Measurements from ENCODE around the gene KCNQ5. TPM values are rescaled to one million over a fixed set of nuclear protein-coding genes. Genes with fewer than 3 reads are reported as not detected.

Gene KCNQ5
- total and polyA plus RNA-seq, 2 donors (not counting 1 experiment from before 2014, with no cell fraction given): 0.74 to 4.6 TPM

- Histone ChIP-seq H3K4me2 (ENCODE audit: extremely low read depth, insufficient read depth, low read length) (no peak overlapping the region), H3K9me3 (ENCODE audit: control insufficient read depth, insufficient read depth, low read depth, low read length) (no peaks in the 10 kb centered on the region), H3K79me2 (ENCODE audit: control insufficient read depth, insufficient read depth, low read length) (no peaks in the 10 kb centered on the region), H3K27ac (ENCODE audit: insufficient read depth, low read length) (no peak overlapping the region), H4K20me1 (ENCODE audit: control insufficient read depth, extremely low read depth, insufficient read depth, low read length) (no peaks in the 10 kb centered on the region), H3K4me1 (ENCODE audit: control insufficient read depth, extremely low read depth, insufficient read depth, low read length) (no peaks in the 10 kb centered on the region), H3K9ac (ENCODE audit: insufficient read depth, low read length) (no peak overlapping the region), H3K27me3 (ENCODE audit: control insufficient read depth, insufficient read depth, low read length) (no peaks in the 10 kb centered on the region), H2AFZ (ENCODE audit: low read length) (no peak overlapping the region), H3K36me3 (ENCODE audit: control insufficient read depth, insufficient read depth, low read length) (no peaks in the 10 kb centered on the region), H3K4me3 (replicated peaks in 1 of 4; ENCODE audit: control extremely low read depth in 1 of 4, insufficient read depth in 1 of 4, low read depth in 3 of 4, low read length in 4 of 4) (no peak overlapping the region)
- no peak for TF ChIP-seq CTCF (conservative IDR thresholded peaks at IDR 0.05 in 1 of 2, IDR thresholded peaks at IDR 0.05 in 1 of 2; ENCODE audit: low read depth in 1 of 2, low read length in 2 of 2)
- no peak for TF ChIP-seq EZH2 (IDR thresholded peaks at IDR 0.05; ENCODE audit: low read length, missing control alignments)
- no peak for DNase-seq (ENCODE audit: low read depth in 2 of 2)
Observed at GRCh38 chr6:73116330-73116729, 494.5 kb downstream of the KCNQ5 start.

- Histone ChIP-seq H3K9me3 (ENCODE audit: control insufficient read depth, insufficient read depth, low read depth, low read length) (no peaks in the 10 kb centered on the region), H3K27ac (ENCODE audit: insufficient read depth, low read length) (no peak overlapping the region), H2AFZ (ENCODE audit: low read length) (no peak overlapping the region), H4K20me1 (ENCODE audit: control insufficient read depth, extremely low read depth, insufficient read depth, low read length) (no peaks in the 10 kb centered on the region), H3K4me1 (ENCODE audit: control insufficient read depth, extremely low read depth, insufficient read depth, low read length) (no peaks in the 10 kb centered on the region), H3K9ac (ENCODE audit: insufficient read depth, low read length) (no peak overlapping the region), H3K27me3 (ENCODE audit: control insufficient read depth, insufficient read depth, low read length) (no peaks in the 10 kb centered on the region), H3K79me2 (ENCODE audit: control insufficient read depth, insufficient read depth, low read length) (no peaks in the 10 kb centered on the region), H3K4me3 (replicated peaks in 1 of 4; ENCODE audit: control extremely low read depth in 1 of 4, insufficient read depth in 1 of 4, low read depth in 3 of 4, low read length in 4 of 4) (no peak overlapping the region), H3K4me2 (ENCODE audit: extremely low read depth, insufficient read depth, low read length) (no peak overlapping the region), H3K36me3 (ENCODE audit: control insufficient read depth, insufficient read depth, low read length) (no peaks in the 10 kb centered on the region)
- TF ChIP-seq CTCF (conservative IDR thresholded peaks at IDR 0.05 in 1 of 2, IDR thresholded peaks at IDR 0.05 in 1 of 2; ENCODE audit: low read depth in 1 of 2, low read length in 2 of 2) (peak in 1 of 2 donors; percentile 45), EZH2 (IDR thresholded peaks at IDR 0.05; ENCODE audit: low read length, missing control alignments) (no peak)
- peak; percentile 47 to 77 for DNase-seq (ENCODE audit: low read depth in 2 of 2)
Observed at GRCh38 chr6:73121421-73121993, 499.6 kb downstream of the KCNQ5 start.

GRCh38 chr6:73123632-73124329, 501.9 kb downstream of the KCNQ5 start:
- Histone ChIP-seq H3K27ac (ENCODE audit: insufficient read depth, low read length) (no peak overlapping the region), H3K9ac (ENCODE audit: insufficient read depth, low read length) (no peak overlapping the region), H4K20me1 (ENCODE audit: control insufficient read depth, extremely low read depth, insufficient read depth, low read length) (no peaks in the 10 kb centered on the region), H3K4me2 (ENCODE audit: extremely low read depth, insufficient read depth, low read length) (no peak overlapping the region), H3K27me3 (ENCODE audit: control insufficient read depth, insufficient read depth, low read length) (no peaks in the 10 kb centered on the region), H3K79me2 (ENCODE audit: control insufficient read depth, insufficient read depth, low read length) (no peaks in the 10 kb centered on the region), H3K9me3 (ENCODE audit: control insufficient read depth, insufficient read depth, low read depth, low read length) (no peaks in the 10 kb centered on the region), H3K36me3 (ENCODE audit: control insufficient read depth, insufficient read depth, low read length) (no peaks in the 10 kb centered on the region), H3K4me1 (ENCODE audit: control insufficient read depth, extremely low read depth, insufficient read depth, low read length) (no peaks in the 10 kb centered on the region), H2AFZ (ENCODE audit: low read length) (no peak overlapping the region), H3K4me3 (replicated peaks in 1 of 4; ENCODE audit: control extremely low read depth in 1 of 4, insufficient read depth in 1 of 4, low read depth in 3 of 4, low read length in 4 of 4) (no peak overlapping the region)
- TF ChIP-seq CTCF (conservative IDR thresholded peaks at IDR 0.05 in 1 of 2, IDR thresholded peaks at IDR 0.05 in 1 of 2; ENCODE audit: low read depth in 1 of 2, low read length in 2 of 2) (no peak), EZH2 (IDR thresholded peaks at IDR 0.05; ENCODE audit: low read length, missing control alignments) (no peak)
- no peak for DNase-seq (ENCODE audit: low read depth in 2 of 2)
